LNCAP (cell line): ENCODE results near the gene HDAC4.

ENCODE experiments used
- CTCF ChIP-seq: fragments of 450-650 bp; IDR thresholded peaks from 2 replicates; pipeline ENCODE4 v1.5.1; 2017; ENCODE audit warnings: mild to moderate bottlenecking

Gene HDAC4

GRCh38 chr2:239113615-239114014 lies 287.2 kb downstream of the HDAC4 start:
- TF ChIP-seq CTCF: no peak

DNA sequence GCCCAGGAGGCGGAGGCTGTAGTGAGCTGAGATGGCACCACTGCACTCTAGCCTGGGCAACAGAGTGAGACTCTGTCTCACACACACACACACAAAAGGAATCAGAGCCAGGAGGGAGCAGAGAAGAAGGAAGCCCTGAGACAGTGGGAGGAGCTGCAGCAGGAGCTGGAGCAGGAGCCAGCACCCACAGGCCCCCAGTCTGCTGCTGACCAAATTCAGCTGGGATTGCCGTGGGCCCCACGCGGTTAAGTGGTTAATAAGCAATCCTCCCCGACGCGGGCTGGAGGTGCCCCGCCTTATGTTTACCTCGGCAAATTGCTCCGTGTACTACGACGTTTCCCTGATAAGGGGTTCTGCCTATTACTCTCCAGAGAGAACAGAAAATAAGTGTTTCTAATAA lies 287.6 kb downstream of the HDAC4 start:
- no peak for TF ChIP-seq CTCF

DNA sequence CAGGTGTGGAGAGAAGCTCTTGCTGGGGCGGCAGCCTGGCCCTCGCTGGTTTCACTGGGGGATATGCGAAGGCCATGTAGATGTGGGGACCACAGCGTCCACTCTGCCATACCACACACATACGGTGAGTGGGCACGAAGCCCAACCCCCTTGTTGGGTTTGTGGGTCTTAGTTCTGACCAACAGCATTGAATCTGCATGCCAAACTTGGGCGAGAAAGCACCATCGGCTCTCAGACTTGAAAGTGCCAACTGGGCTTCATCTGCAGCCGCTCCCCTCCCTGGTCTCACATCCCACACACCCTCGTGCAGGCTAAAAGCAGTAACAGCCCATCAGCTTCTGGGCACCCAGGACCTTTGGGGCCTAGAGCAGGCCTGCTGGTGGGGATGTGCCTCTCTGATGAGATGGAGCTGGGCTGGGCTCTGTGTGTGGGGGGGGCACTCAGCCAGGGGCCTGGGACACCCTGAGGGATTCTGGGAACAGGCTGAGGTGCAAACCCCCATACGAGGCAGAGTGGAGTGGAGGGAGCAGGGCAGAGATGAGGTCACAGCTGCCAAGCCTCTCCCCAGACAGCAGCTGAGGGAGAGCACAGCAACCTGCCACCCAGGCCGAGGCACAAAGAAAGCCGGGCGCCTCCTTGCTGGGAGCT lies 288.6 kb downstream of the HDAC4 start:
- no peak for TF ChIP-seq CTCF

- TF ChIP-seq CTCF: no peak
Observed at GRCh38 chr2:239111401-239112100, 289.3 kb downstream of the HDAC4 start.

GRCh38 chr2:239110595-239111048 lies 290.2 kb downstream of the HDAC4 start:
- no peak for TF ChIP-seq CTCF

DNA sequence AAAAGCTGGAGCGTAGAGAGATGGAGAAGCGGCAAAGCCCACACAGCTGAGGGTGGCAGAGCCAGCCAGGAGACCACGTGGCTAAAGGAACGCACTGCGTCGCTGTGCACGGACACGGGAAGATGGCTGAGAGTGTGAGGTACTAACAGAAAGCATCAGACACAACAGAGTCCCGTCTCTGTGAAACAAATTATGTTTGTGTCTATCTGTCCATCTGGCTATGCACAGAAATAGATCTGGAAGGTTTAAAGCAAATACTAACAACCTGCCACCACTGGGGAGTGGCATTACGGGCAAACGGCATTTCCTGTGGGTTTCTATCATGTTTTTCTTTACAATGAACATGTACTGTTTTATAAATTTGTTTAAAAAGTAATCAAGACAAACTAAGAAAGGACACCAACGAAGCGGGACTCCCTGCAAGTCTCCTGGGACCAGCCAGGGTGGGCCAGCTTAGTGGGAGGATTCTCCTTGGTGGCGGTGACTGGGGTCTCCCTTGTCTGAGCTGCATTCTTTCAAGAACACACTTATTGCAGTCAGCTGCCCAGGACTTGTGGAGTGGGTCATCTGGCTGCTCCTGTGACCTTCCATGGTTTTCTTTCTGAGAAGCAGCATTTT lies 290.8 kb downstream of the HDAC4 start:
- no peak for TF ChIP-seq CTCF

GRCh38 chr2:239109041-239109927 lies 291.5 kb downstream of the HDAC4 start:
- TF ChIP-seq CTCF: no peak
